Choroid plexus epithelial cell (primary cell): ENCODE data around the gene GNG2.
A peak's percentile ranks its signal among the peaks of the same experiment; 100 is the strongest.

Experiments
- DNase-seq: peaks from one replicate; pipeline ENCODE4 v3.0.0-alpha.2; 2010; ENCODE audit warnings: low read depth
- H3K4me3 ChIP-seq: 2 replicates; pipeline ENCODE4 v1.5.1; 2011; ENCODE audit warnings: low read depth, mild to moderate bottlenecking, control low read depth, low read length, moderate library complexity
- TF ChIP-seq, protein P1 (sequence below): conservative IDR thresholded peaks from 2 replicates; pipeline ENCODE4 v1.5.1; 2011; ENCODE audit warnings: low read depth, mild to moderate bottlenecking, control low read depth, inconsistent platforms, low read length, moderate library complexity

GNG2 gene

DNA sequence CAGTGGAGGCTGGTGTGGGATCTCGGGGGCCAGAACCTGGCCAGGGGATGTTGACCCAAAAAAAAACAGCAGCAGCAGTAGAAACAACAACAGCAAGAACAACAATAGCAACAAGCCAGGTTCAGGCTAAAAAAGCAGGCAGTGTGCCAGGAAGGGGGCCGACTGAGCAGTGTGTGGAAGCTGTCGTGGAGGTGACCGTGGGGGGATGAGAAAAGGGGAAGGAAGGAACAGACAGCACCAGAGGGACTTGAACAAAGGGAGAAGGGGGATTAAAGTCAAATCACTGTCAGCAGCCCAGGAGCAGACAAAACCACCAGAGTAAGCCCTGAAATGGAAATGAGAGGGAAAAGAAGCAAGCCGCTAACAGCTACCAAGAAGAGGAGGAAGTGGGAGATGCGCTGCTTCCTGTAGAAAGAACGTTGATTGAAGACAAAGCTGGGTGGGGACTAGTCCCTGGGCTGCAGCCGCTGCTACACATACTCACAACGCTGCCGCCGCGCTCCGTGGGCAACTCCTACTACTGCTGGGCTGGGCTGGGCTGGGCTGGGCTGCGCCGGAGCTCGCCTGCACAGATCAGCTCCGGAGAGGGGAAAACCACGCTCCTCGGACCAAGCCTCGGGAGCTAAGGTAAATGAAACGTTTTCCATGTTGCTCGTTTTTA is at the start of gene GNG2:
Gene GNG2 (plus strand): TSS at position 449 of the 661 bp plus-strand sequence. CDS start 90,067 bp downstream, outside the sequence.
- DNase-seq, result peak; percentile 85
- peak within 1 kb of the TSS; percentile 65 for H3K4me3 ChIP-seq
- TF ChIP-seq, protein P1, sequence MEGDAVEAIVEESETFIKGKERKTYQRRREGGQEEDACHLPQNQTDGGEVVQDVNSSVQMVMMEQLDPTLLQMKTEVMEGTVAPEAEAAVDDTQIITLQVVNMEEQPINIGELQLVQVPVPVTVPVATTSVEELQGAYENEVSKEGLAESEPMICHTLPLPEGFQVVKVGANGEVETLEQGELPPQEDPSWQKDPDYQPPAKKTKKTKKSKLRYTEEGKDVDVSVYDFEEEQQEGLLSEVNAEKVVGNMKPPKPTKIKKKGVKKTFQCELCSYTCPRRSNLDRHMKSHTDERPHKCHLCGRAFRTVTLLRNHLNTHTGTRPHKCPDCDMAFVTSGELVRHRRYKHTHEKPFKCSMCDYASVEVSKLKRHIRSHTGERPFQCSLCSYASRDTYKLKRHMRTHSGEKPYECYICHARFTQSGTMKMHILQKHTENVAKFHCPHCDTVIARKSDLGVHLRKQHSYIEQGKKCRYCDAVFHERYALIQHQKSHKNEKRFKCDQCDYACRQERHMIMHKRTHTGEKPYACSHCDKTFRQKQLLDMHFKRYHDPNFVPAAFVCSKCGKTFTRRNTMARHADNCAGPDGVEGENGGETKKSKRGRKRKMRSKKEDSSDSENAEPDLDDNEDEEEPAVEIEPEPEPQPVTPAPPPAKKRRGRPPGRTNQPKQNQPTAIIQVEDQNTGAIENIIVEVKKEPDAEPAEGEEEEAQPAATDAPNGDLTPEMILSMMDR, result no peak

DNA sequence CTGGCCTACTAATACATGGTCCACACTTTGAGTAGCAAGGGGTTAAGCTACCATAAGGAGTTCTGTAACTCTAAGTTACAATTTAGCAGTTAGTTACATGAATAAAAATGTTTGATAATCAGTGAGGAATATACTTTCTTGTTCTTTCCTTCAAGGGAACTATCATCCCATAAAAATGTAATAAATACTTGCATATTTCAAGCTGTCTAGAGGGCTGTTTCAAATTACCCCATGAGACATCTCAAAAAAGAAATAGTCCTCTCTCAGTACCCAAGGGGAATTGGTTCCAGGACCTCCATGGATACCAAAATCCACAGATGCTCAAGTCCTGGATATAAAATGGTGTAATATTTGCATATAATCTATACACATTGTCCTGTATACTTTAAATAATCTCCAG is 48.7 kb upstream of the GNG2 start:
- no peak for DNase-seq
- TF ChIP-seq, protein P1, result no peak
- H3K4me3 ChIP-seq, result no peak overlapping the region

DNA sequence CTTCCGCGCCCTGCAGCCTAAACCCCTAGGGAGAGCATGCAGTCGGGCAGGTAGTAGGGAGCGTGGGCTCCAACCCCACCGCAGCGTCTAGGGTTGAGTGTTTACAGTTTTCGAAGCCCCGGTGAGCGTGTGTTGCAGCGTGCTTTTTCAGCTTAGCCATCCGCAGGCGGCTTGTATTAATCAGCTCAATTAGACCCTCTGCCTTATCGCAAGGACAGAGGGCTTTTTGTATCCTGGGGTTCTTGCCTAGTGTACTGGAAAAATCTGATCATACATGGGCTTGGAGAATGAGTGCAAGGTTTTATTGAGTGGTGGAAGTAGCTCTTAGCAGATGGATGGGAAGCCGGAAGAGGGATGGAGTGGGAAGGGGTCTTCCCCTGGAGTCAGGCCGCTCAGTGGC is 44.4 kb upstream of the GNG2 start:
- TF ChIP-seq, protein P1, result no peak
- no peak overlapping the region for H3K4me3 ChIP-seq
- no peak for DNase-seq

DNA sequence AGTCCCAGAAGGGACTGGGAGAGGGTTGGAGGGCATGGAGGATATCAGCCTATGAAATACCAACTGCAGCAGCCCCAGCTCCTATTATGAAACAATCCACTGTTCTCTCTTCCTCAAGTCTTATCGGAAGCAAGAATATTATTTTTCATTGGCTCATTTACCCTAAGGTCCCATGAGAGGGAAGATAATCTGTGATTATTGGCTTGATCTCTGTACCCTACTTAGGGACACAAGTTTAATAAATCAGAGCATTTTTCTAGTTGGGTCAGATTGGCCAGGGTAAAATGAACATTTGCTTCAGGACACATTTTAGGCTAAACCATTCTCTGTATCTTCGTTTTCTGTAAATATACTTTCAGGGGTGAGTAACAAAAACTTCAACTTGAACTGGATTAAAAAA is 43.1 kb upstream of the GNG2 start:
- no peak overlapping the region for H3K4me3 ChIP-seq
- DNase-seq, result no peak
- TF ChIP-seq, protein P1, result no peak

DNA sequence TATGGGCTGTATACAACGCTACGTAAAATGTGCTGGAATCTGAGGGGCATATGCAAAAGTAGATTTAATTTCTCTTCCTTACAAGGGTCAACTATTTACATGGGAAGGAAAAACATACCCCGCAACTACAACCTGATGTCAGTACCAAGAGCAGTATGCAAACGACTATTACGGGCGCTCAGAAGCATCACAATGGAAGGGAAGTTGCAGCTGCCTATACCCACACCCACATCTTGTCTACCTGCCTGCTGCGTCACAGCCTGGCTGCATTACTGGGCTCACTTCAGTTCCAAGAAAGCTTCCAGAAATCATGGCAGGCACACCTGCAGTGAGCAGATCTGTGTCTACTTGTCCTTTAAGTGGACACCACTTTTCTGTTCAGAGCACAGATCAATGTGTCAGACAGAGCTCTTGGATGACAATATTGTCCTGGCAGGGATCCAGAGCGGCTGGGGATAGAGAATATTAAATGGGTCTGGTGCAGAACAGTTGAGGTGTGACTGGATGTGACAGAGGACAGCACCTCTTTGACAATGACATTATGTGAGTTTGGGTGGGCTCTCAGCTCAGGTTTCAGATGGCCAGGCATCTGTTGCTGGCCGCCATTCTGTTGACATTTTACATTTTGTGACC is 41.5 kb upstream of the GNG2 start:
- TF ChIP-seq, protein P1, result no peak
- H3K4me3 ChIP-seq, result no peak overlapping the region
- DNase-seq, result no peak

DNA sequence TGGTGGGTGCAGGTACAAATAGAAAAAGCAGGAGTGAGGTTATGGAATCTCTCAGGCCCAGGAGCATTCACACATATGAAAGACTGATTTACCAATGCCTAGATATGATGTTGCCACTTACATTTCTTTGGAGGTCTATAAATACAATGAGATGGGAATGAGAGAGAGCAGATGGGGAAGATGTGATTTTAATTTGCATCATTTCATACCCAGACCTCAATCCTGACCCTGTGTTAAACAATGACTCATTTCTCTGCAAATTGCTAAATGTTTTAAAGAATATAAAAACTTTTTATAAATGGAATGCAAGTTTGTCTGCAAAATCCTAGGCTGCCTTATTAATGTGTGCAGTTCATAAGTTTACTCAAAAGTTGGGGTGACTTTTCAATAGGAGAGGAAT is 38.6 kb upstream of the GNG2 start:
- H3K4me3 ChIP-seq, result no peak overlapping the region
- TF ChIP-seq, protein P1, result no peak
- peak; percentile 44 for DNase-seq

DNA sequence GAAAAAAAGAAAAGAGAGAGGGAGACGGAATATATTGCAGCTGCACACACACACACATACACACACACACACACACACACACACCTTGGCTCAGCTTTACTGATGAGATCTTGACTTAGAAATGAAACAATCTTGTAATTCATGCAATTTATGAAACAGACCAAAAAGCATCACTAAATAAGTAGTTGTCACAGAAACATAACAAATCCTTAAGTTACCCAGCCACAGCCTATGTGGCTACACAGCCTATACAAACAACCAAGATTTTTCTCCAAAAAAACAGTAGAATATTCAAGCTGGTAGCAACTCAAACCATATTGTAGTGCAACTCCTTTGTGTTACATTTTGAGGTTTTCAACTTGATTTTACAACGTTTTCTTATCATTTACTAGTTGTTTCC is 37.9 kb upstream of the GNG2 start:
- TF ChIP-seq, protein P1, result no peak
- no peak overlapping the region for H3K4me3 ChIP-seq
- no peak for DNase-seq
